Measurements from ENCODE around the gene SORCS1.

Gene SORCS1

DNA sequence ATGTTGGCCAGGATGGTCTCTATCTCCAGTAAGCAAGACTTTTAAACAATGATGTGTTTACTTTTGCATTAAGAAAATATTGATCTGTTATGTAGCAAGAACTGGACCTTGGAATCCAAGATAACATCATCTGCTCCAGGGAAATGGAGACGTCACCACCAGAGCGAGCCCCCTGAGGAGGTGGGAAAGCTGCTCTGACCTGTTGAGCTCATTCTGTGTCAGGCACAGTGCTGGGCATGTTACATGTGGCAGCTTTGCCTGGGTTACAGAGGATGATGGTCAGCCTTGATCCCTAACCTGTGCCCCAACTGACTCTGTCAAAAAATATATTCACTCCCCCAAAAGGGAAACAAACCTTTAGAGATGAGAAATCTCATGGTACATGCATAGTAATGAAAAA is 436.3 kb downstream of the SORCS1 start (continued):
- no peak for TF ChIP-seq GLI2 (tag by site-specific recombination; IDR thresholded peaks at IDR 0.05; ENCODE audit: borderline replicate concordance, low read depth)
- no peak for TF ChIP-seq MZF1 (tag by site-specific recombination; IDR thresholded peaks at IDR 0.05; ENCODE audit: borderline replicate concordance)
- no peak for TF ChIP-seq ZNF202 (tag by site-specific recombination; IDR thresholded peaks at IDR 0.05; ENCODE audit: borderline replicate concordance)
- TF ChIP-seq SP7 (tag by site-specific recombination; IDR thresholded peaks at IDR 0.05), result no peak
- TF ChIP-seq, protein P1, sequence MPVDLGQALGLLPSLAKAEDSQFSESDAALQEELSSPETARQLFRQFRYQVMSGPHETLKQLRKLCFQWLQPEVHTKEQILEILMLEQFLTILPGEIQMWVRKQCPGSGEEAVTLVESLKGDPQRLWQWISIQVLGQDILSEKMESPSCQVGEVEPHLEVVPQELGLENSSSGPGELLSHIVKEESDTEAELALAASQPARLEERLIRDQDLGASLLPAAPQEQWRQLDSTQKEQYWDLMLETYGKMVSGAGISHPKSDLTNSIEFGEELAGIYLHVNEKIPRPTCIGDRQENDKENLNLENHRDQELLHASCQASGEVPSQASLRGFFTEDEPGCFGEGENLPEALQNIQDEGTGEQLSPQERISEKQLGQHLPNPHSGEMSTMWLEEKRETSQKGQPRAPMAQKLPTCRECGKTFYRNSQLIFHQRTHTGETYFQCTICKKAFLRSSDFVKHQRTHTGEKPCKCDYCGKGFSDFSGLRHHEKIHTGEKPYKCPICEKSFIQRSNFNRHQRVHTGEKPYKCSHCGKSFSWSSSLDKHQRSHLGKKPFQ (tag by site-specific recombination; IDR thresholded peaks at IDR 0.05), result no peak
- no peak for TF ChIP-seq ZNF561 (tag by site-specific recombination; IDR thresholded peaks at IDR 0.05; ENCODE audit: borderline replicate concordance)
- TF ChIP-seq, protein P2, sequence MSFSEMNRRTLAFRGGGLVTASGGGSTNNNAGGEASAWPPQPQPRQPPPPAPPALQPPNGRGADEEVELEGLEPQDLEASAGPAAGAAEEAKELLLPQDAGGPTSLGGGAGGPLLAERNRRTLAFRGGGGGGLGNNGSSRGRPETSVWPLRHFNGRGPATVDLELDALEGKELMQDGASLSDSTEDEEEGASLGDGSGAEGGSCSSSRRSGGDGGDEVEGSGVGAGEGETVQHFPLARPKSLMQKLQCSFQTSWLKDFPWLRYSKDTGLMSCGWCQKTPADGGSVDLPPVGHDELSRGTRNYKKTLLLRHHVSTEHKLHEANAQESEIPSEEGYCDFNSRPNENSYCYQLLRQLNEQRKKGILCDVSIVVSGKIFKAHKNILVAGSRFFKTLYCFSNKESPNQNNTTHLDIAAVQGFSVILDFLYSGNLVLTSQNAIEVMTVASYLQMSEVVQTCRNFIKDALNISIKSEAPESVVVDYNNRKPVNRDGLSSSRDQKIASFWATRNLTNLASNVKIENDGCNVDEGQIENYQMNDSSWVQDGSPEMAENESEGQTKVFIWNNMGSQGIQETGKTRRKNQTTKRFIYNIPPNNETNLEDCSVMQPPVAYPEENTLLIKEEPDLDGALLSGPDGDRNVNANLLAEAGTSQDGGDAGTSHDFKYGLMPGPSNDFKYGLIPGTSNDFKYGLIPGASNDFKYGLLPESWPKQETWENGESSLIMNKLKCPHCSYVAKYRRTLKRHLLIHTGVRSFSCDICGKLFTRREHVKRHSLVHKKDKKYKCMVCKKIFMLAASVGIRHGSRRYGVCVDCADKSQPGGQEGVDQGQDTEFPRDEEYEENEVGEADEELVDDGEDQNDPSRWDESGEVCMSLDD (tag by site-specific recombination; IDR thresholded peaks at IDR 0.05), result no peak

DNA sequence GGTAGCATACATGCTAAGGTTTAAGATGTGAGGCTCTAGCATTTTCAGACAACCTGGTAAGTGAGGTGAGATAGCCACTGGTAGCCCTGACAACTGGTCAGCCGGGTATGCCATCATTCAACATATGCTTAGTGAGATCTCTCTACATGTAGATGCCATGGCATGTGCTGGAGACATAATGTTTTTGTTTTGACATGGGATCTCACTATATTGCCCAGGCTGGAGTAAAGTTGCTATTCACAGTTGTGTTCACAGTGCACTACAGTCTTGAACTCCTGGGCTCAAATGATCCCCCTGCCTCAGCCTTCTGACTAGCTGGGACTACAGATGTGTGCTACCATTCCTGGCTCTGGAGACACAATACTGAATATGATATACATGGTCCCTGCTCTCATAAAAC is 437.3 kb downstream of the SORCS1 start:
- Histone ChIP-seq H3K36me3 (ENCODE audit: control insufficient read depth in 2 of 2, insufficient read depth in 1 of 2, low read length in 2 of 2) (no peaks in the 10 kb centered on the region), H3K9me3 (ENCODE audit: control insufficient read depth, insufficient read depth, low read depth, low read length) (no peaks in the 10 kb centered on the region), H3K4me1 (ENCODE audit: control insufficient read depth, insufficient read depth, low read length) (no peaks in the 10 kb centered on the region), H3K4me3 (ENCODE audit: low read depth, low read length) (no peak overlapping the region), H3K27ac (ENCODE audit: extremely low read depth, low read depth, low read length) (no peak overlapping the region)
- CTCF ChIA-PET, result interaction anchor here (0.6 to 1.3 kb wide), 3 partner anchors 11 to 630 kb away, joined by 3 to 6 read pairs (median 5); no protein-coding TSS in a partner anchor
- TF ChIP-seq ZNF114 (tag by site-specific recombination; IDR thresholded peaks at IDR 0.05) (no peak), ZNF121 (tag by site-specific recombination; IDR thresholded peaks at IDR 0.05) (no peak), ZNF169 (tag by site-specific recombination; IDR thresholded peaks at IDR 0.05) (no peak), KLF10 (tag by site-specific recombination; IDR thresholded peaks at IDR 0.05) (no peak), ZNF23 (tag by site-specific recombination; IDR thresholded peaks at IDR 0.05; ENCODE audit: borderline replicate concordance) (no peak), KLF1 (tag by site-specific recombination; IDR thresholded peaks at IDR 0.05) (no peak), ZFP37 (tag by site-specific recombination; IDR thresholded peaks at IDR 0.05) (no peak), ZNF112 (tag by site-specific recombination; IDR thresholded peaks at IDR 0.05) (no peak), ZNF629 (tag by site-specific recombination; IDR thresholded peaks at IDR 0.05) (no peak), ZNF274 (IDR thresholded peaks at IDR 0.05; ENCODE audit: low read length) (no peak), ZNF274 (tag by site-specific recombination; IDR thresholded peaks at IDR 0.05; ENCODE audit: borderline replicate concordance) (no peak), ZNF239 (tag by site-specific recombination; IDR thresholded peaks at IDR 0.05) (no peak), ZNF324 (tag by site-specific recombination; IDR thresholded peaks at IDR 0.05) (no peak), ZNF211 (tag by site-specific recombination; IDR thresholded peaks at IDR 0.05; ENCODE audit: low read depth) (no peak), ZNF510 (tag by site-specific recombination; IDR thresholded peaks at IDR 0.05; ENCODE audit: insufficient replicate concordance) (no peak), ZNF791 (tag by site-specific recombination; IDR thresholded peaks at IDR 0.05) (no peak), ZFP3 (tag by site-specific recombination; IDR thresholded peaks at IDR 0.05; ENCODE audit: low read depth) (no peak), MYNN (tag by site-specific recombination; IDR thresholded peaks at IDR 0.05; ENCODE audit: borderline replicate concordance) (no peak)
- TF ChIP-seq, protein P3, sequence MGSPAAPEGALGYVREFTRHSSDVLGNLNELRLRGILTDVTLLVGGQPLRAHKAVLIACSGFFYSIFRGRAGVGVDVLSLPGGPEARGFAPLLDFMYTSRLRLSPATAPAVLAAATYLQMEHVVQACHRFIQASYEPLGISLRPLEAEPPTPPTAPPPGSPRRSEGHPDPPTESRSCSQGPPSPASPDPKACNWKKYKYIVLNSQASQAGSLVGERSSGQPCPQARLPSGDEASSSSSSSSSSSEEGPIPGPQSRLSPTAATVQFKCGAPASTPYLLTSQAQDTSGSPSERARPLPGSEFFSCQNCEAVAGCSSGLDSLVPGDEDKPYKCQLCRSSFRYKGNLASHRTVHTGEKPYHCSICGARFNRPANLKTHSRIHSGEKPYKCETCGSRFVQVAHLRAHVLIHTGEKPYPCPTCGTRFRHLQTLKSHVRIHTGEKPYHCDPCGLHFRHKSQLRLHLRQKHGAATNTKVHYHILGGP (tag by site-specific recombination; IDR thresholded peaks at IDR 0.05), result no peak
- TF ChIP-seq, protein P4, sequence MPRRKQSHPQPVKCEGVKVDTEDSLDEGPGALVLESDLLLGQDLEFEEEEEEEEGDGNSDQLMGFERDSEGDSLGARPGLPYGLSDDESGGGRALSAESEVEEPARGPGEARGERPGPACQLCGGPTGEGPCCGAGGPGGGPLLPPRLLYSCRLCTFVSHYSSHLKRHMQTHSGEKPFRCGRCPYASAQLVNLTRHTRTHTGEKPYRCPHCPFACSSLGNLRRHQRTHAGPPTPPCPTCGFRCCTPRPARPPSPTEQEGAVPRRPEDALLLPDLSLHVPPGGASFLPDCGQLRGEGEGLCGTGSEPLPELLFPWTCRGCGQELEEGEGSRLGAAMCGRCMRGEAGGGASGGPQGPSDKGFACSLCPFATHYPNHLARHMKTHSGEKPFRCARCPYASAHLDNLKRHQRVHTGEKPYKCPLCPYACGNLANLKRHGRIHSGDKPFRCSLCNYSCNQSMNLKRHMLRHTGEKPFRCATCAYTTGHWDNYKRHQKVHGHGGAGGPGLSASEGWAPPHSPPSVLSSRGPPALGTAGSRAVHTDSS (tag by site-specific recombination; IDR thresholded peaks at IDR 0.05), result no peak
- TF ChIP-seq, protein P5, sequence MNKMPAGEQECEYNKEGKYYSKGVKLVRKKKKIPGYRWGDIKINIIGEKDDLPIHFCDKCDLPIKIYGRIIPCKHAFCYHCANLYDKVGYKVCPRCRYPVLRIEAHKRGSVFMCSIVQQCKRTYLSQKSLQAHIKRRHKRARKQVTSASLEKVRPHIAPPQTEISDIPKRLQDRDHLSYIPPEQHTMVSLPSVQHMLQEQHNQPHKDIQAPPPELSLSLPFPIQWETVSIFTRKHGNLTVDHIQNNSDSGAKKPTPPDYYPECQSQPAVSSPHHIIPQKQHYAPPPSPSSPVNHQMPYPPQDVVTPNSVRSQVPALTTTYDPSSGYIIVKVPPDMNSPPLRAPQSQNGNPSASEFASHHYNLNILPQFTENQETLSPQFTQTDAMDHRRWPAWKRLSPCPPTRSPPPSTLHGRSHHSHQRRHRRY (tag by site-specific recombination; IDR thresholded peaks at IDR 0.05), result no peak
- POLR2A ChIA-PET, result no interaction called here

Data from HEK293 (cell line).